SK-N-SH (cell line): ENCODE data around the gene TRPV5.

Experiments used
- EP300 ChIP-seq, 2 experiments: IDR thresholded peaks; 2 replicates each; pipeline versions ENCODE4 v1.4.0 to v1.6.1; 2012; ENCODE audit warnings: borderline replicate concordance in 1 of 2, low read depth in 1 of 2, low read length in 1 of 2
- GABPA ChIP-seq: IDR thresholded peaks from 2 replicates; pipeline ENCODE4 v1.4.0; 2012; ENCODE audit warnings: low read depth, mild to moderate bottlenecking
- GATA2 ChIP-seq: sonication (generic); formaldehyde crosslinking; IDR thresholded peaks from 2 replicates; pipeline ENCODE4 v1.5.0; 2020; ENCODE audit warnings: mild to moderate bottlenecking, missing genetic modification reagents
- POLR2AphosphoS5 ChIP-seq: IDR thresholded peaks from 2 replicates; pipeline ENCODE4 v1.6.1; 2012; ENCODE audit warnings: low read depth, low read length
- RFX5 ChIP-seq: IDR thresholded peaks from 2 replicates; pipeline ENCODE4 v1.6.1; 2012; ENCODE audit warnings: mild to moderate bottlenecking, improper control_type of control experiment, low read length
- SMC3 ChIP-seq: IDR thresholded peaks from 2 replicates; pipeline ENCODE4 v1.6.1; 2012; ENCODE audit warnings: low read depth, low read length, improper control_type of control experiment
- TAF1 ChIP-seq: IDR thresholded peaks from 2 replicates; pipeline ENCODE4 v1.6.1; 2012; ENCODE audit warnings: low read depth, mild to moderate bottlenecking, low read length, moderate library complexity, borderline replicate concordance
- YY1 ChIP-seq: IDR thresholded peaks from 2 replicates; pipeline ENCODE4 v1.4.0; 2012; ENCODE audit warnings: low read depth, mild to moderate bottlenecking
- TF ChIP-seq, protein P1 (sequence below): fragments of 200-600 bp; sonication (generic); IDR thresholded peaks from 2 replicates; pipeline ENCODE4 v1.6.1; 2017; ENCODE audit warnings: antibody characterized with exemption, mild to moderate bottlenecking, moderate library complexity

DNA sequence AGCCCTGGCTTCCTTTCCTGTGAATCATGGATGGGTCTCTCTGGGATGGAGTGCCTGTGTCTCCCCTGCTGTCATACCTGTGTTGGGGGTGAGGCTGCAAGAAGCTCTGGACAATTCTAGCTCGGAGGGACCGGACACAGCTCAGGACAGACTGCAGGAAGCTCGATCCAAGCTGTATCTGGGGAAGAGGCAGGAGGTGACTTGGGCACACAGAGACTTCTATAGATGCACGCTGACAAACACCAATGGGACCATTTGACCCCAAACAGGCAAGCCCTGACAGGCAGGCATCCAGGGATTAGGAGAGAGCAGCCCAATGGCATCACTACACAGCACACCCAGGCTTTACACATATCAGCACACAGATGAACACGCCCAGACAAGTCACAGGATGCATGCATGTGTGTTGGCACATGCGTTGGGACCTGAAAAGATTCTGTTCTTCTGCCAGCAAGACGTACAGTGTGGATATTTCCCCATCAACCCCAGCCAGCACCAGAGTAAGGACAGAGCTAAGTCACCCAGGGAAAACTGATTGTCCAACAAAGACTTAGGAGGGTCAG is 10.2 kb upstream of the TRPV5 start:
- TF ChIP-seq, protein P1, sequence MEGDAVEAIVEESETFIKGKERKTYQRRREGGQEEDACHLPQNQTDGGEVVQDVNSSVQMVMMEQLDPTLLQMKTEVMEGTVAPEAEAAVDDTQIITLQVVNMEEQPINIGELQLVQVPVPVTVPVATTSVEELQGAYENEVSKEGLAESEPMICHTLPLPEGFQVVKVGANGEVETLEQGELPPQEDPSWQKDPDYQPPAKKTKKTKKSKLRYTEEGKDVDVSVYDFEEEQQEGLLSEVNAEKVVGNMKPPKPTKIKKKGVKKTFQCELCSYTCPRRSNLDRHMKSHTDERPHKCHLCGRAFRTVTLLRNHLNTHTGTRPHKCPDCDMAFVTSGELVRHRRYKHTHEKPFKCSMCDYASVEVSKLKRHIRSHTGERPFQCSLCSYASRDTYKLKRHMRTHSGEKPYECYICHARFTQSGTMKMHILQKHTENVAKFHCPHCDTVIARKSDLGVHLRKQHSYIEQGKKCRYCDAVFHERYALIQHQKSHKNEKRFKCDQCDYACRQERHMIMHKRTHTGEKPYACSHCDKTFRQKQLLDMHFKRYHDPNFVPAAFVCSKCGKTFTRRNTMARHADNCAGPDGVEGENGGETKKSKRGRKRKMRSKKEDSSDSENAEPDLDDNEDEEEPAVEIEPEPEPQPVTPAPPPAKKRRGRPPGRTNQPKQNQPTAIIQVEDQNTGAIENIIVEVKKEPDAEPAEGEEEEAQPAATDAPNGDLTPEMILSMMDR, result no peak
- TF ChIP-seq GABPA (no peak), EP300 (IDR thresholded peaks at IDR 0.05; ENCODE audit: borderline replicate concordance in 1 of 2, low read depth in 1 of 2, low read length in 1 of 2) (no peak), TAF1 (no peak), SMC3 (no peak), GATA2 (no peak), YY1 (no peak), POLR2AphosphoS5 (no peak), RFX5 (no peak)
